HL-60 (cell line): Measurements from ENCODE around the gene ERBB4.

ENCODE experiments used
- GABPA ChIP-seq: IDR thresholded peaks from 2 replicates; pipeline ENCODE4 v1.6.1; 2012; ENCODE audit warnings: low read depth
- SPI1 ChIP-seq: IDR thresholded peaks from 2 replicates; pipeline ENCODE4 v1.6.1; 2012; ENCODE audit warnings: low read depth, mild to moderate bottlenecking, borderline replicate concordance
- TF ChIP-seq, protein P1 (sequence below): IDR thresholded peaks from one replicate; pipeline ENCODE4 v1.5.1; 2011; ENCODE audit warnings: low read length, control low read depth, inconsistent platforms; ENCODE audit not compliant: insufficient read depth
- TF ChIP-seq, protein P2 (sequence below): IDR thresholded peaks from 2 replicates; pipeline ENCODE4 v1.6.1; 2012; ENCODE audit warnings: low read depth; ENCODE audit not compliant: insufficient replicate concordance

DNA sequence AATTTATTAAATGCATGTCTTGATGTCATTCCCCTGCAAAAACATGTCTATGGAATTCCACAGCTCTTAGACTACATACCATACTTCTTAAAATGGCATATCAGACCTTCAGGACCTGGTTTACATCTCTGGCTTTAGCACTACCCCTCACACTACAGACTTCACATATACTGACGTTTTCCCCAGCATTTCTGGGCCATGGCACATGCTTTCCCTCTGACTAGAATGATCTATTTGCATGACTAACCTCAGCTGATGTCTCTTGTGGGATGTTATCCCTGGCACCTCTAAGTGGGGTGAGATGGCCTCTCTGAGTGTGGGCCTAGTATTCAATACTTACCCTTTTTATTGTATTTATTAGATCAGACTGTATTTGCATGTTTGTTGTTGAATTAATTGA lies 381.6 kb downstream of the ERBB4 start:
- TF ChIP-seq, protein P1, sequence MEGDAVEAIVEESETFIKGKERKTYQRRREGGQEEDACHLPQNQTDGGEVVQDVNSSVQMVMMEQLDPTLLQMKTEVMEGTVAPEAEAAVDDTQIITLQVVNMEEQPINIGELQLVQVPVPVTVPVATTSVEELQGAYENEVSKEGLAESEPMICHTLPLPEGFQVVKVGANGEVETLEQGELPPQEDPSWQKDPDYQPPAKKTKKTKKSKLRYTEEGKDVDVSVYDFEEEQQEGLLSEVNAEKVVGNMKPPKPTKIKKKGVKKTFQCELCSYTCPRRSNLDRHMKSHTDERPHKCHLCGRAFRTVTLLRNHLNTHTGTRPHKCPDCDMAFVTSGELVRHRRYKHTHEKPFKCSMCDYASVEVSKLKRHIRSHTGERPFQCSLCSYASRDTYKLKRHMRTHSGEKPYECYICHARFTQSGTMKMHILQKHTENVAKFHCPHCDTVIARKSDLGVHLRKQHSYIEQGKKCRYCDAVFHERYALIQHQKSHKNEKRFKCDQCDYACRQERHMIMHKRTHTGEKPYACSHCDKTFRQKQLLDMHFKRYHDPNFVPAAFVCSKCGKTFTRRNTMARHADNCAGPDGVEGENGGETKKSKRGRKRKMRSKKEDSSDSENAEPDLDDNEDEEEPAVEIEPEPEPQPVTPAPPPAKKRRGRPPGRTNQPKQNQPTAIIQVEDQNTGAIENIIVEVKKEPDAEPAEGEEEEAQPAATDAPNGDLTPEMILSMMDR, result no peak
- TF ChIP-seq SPI1 (no peak), GABPA (no peak)
- TF ChIP-seq, protein P2, sequence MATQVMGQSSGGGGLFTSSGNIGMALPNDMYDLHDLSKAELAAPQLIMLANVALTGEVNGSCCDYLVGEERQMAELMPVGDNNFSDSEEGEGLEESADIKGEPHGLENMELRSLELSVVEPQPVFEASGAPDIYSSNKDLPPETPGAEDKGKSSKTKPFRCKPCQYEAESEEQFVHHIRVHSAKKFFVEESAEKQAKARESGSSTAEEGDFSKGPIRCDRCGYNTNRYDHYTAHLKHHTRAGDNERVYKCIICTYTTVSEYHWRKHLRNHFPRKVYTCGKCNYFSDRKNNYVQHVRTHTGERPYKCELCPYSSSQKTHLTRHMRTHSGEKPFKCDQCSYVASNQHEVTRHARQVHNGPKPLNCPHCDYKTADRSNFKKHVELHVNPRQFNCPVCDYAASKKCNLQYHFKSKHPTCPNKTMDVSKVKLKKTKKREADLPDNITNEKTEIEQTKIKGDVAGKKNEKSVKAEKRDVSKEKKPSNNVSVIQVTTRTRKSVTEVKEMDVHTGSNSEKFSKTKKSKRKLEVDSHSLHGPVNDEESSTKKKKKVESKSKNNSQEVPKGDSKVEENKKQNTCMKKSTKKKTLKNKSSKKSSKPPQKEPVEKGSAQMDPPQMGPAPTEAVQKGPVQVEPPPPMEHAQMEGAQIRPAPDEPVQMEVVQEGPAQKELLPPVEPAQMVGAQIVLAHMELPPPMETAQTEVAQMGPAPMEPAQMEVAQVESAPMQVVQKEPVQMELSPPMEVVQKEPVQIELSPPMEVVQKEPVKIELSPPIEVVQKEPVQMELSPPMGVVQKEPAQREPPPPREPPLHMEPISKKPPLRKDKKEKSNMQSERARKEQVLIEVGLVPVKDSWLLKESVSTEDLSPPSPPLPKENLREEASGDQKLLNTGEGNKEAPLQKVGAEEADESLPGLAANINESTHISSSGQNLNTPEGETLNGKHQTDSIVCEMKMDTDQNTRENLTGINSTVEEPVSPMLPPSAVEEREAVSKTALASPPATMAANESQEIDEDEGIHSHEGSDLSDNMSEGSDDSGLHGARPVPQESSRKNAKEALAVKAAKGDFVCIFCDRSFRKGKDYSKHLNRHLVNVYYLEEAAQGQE, result no peak
